GM19324 (cell line): Measurements from ENCODE around the gene LCN6.
"Not testable (repeated sequence)": the region's sequence is repeated elsewhere in the genome, so short reads cannot be mapped to it uniquely, and the experiment has no call there.

Experiments used
- ATAC-seq: cut with Tn5 transposase; IDR thresholded peaks from one replicate; pipeline ENCODE4 v1.9.1; 2021; ENCODE audit warnings: mild to moderate bottlenecking, moderate library complexity; ENCODE audit not compliant: unreplicated experiment, low FRiP score

The LCN6 gene

GRCh38 chr9:136784249-136784996 lies 36.1 kb upstream of the LCN6 start:
- no peak for ATAC-seq

GRCh38 chr9:136782452-136782851 lies 34.1 kb upstream of the LCN6 start:
- no peak for ATAC-seq

GRCh38 chr9:136779808-136780207 lies 31.5 kb upstream of the LCN6 start:
- ATAC-seq = no peak

- ATAC-seq = no peak
Measured at GRCh38 chr9:136777359-136777758, 29.0 kb upstream of the LCN6 start.

- ATAC-seq = no peak
Measured at GRCh38 chr9:136776947-136777346, 28.6 kb upstream of the LCN6 start.

GRCh38 chr9:136775191-136775590 lies 26.9 kb upstream of the LCN6 start:
- ATAC-seq = no peak

GRCh38 chr9:136774416-136775045 lies 26.2 kb upstream of the LCN6 start:
- ATAC-seq = no peak

- ATAC-seq = no peak
Measured at GRCh38 chr9:136773386-136774044, 25.2 kb upstream of the LCN6 start.

GRCh38 chr9:136771907-136772415 lies 23.6 kb upstream of the LCN6 start:
- ATAC-seq = no peak

- no peak for ATAC-seq
Measured at GRCh38 chr9:136769710-136770191, 21.4 kb upstream of the LCN6 start.

GRCh38 chr9:136766410-136767120 lies 18.2 kb upstream of the LCN6 start:
- ATAC-seq = not testable (repeated sequence)

GRCh38 chr9:136765745-136766409 lies 17.6 kb upstream of the LCN6 start:
- ATAC-seq = peak; percentile 60

- no peak for ATAC-seq
Measured at GRCh38 chr9:136765041-136765440, 16.7 kb upstream of the LCN6 start.

- ATAC-seq = no peak
Measured at GRCh38 chr9:136764301-136764891, 16.1 kb upstream of the LCN6 start, which contains the start of gene LCN15. Gene LCN15 (minus strand): TSS chr9:136764518. CDS start chr9:136764488, 30 bp downstream.

GRCh38 chr9:136763649-136764035 lies 15.3 kb upstream of the LCN6 start:
- ATAC-seq = no peak

GRCh38 chr9:136762915-136763648 lies 14.8 kb upstream of the LCN6 start:
- no peak for ATAC-seq

- no peak for ATAC-seq
Measured at GRCh38 chr9:136762221-136762691, 13.9 kb upstream of the LCN6 start.

- no peak for ATAC-seq
Measured at GRCh38 chr9:136761545-136761981, 13.2 kb upstream of the LCN6 start.
